ENCODE measurements around the gene DDX23. TPM values are rescaled to one million over a fixed set of nuclear protein-coding genes. Genes with fewer than 3 reads are reported as not detected.

Gene DDX23
- total RNA-seq, 1 experiment from 2014 or later = 135 TPM

- CTCF ChIA-PET = no interaction called here
- no TSS peak for BruUV-seq (replicated peaks)
- TF ChIP-seq EZH2 (IDR thresholded peaks at IDR 0.05; ENCODE audit: borderline replicate concordance, low read depth, low read length, poor library complexity, severe bottlenecking) (no peak), CTCF (conservative IDR thresholded peaks at IDR 0.05; ENCODE audit: low read depth, low read length) (no peak)
- H3K27me3 ChIP-seq (replicated peaks; ENCODE audit: insufficient read depth, low read depth, low read length, poor library complexity) = no peaks in the 10 kb centered on the region
- no peak for DNase-seq (ENCODE audit: low spot score)
- no peaks in the 10 kb centered on the region for H3K9me3 ChIP-seq (ENCODE audit: low read depth, low read length, poor library complexity, severe bottlenecking)
- H3K27ac ChIP-seq (ENCODE audit: low read depth, low read length, poor library complexity, severe bottlenecking) = no peak overlapping the region
- H3K4me1 ChIP-seq (ENCODE audit: insufficient read depth, low read length, poor library complexity, severe bottlenecking) = peaks cover 22% of the 10 kb centered on the region
- intact Hi-C loops (cut with micrococcal nuclease; ENCODE audit: unreplicated experiment) = no loop called here
- POLR2A ChIA-PET (ENCODE audit: low non-redundant PET) = no interaction called here
- H3K36me3 ChIP-seq (ENCODE audit: insufficient read depth, low read length, poor library complexity, severe bottlenecking) = no peaks in the 10 kb centered on the region
- no peak overlapping the region for H3K4me3 ChIP-seq (ENCODE audit: low read depth, low read length, poor library complexity, severe bottlenecking)
These were observed 68.5 kb downstream of the DDX23 start for GRCh38 chr12:48783432-48783831.

GRCh38 chr12:48782457-48783395 is 69.2 kb downstream of the DDX23 start:
- ChIA-PET CTCF (interaction anchor here (0.6 kb wide), 1 partner anchor 29 kb away, joined by 3 read pairs; no protein-coding TSS in a partner anchor), POLR2A (ENCODE audit: low non-redundant PET) (no interaction called here)
- no peak for TF ChIP-seq CTCF (conservative IDR thresholded peaks at IDR 0.05; ENCODE audit: low read depth, low read length)
- no peak for TF ChIP-seq EZH2 (IDR thresholded peaks at IDR 0.05; ENCODE audit: borderline replicate concordance, low read depth, low read length, poor library complexity, severe bottlenecking)
- H3K9me3 ChIP-seq (ENCODE audit: low read depth, low read length, poor library complexity, severe bottlenecking) = no peaks in the 10 kb centered on the region
- intact Hi-C loops (cut with micrococcal nuclease; ENCODE audit: unreplicated experiment) = no loop called here
- no TSS peak for BruUV-seq (replicated peaks)
- H3K4me1 ChIP-seq (ENCODE audit: insufficient read depth, low read length, poor library complexity, severe bottlenecking) = peaks cover 15% of the 10 kb centered on the region
- H3K27ac ChIP-seq (ENCODE audit: low read depth, low read length, poor library complexity, severe bottlenecking) = no peak overlapping the region
- no peak for DNase-seq (ENCODE audit: low spot score)
- H3K36me3 ChIP-seq (ENCODE audit: insufficient read depth, low read length, poor library complexity, severe bottlenecking) = no peaks in the 10 kb centered on the region
- H3K4me3 ChIP-seq (ENCODE audit: low read depth, low read length, poor library complexity, severe bottlenecking) = no peak overlapping the region
- H3K27me3 ChIP-seq (replicated peaks; ENCODE audit: insufficient read depth, low read depth, low read length, poor library complexity) = no peaks in the 10 kb centered on the region

- intact Hi-C loops (cut with micrococcal nuclease; ENCODE audit: unreplicated experiment) = no loop called here
- no peak for DNase-seq (ENCODE audit: low spot score)
- Histone ChIP-seq H3K9me3 (ENCODE audit: low read depth, low read length, poor library complexity, severe bottlenecking) (no peaks in the 10 kb centered on the region), H3K36me3 (ENCODE audit: insufficient read depth, low read length, poor library complexity, severe bottlenecking) (no peaks in the 10 kb centered on the region), H3K27ac (ENCODE audit: low read depth, low read length, poor library complexity, severe bottlenecking) (no peak overlapping the region), H3K4me3 (ENCODE audit: low read depth, low read length, poor library complexity, severe bottlenecking) (no peak overlapping the region), H3K27me3 (replicated peaks; ENCODE audit: insufficient read depth, low read depth, low read length, poor library complexity) (no peaks in the 10 kb centered on the region), H3K4me1 (ENCODE audit: insufficient read depth, low read length, poor library complexity, severe bottlenecking) (peaks cover 10% of the 10 kb centered on the region)
- CTCF ChIA-PET = interaction anchor here (0.6 kb wide), 1 partner anchor 30 kb away, joined by 6 read pairs; no protein-coding TSS in a partner anchor
- POLR2A ChIA-PET (ENCODE audit: low non-redundant PET) = no interaction called here
- no TSS peak for BruUV-seq (replicated peaks)
- no peak for TF ChIP-seq CTCF (conservative IDR thresholded peaks at IDR 0.05; ENCODE audit: low read depth, low read length)
These were observed 70.1 kb downstream of the DDX23 start for GRCh38 chr12:48781750-48782456.
